GM12891 (cell line): ENCODE results near the gene NKX2-1.

ENCODE experiments used
- POLR2A ChIP-seq: IDR thresholded peaks from 2 replicates; pipeline ENCODE4 v1.6.1; 2011; ENCODE audit warnings: low read depth, low read length, control low read depth
- TAF1 ChIP-seq: IDR thresholded peaks from 2 replicates; pipeline ENCODE4 v1.6.1; 2011; ENCODE audit warnings: low read depth, low read length, control low read depth

- TF ChIP-seq POLR2A (no peak), TAF1 (no peak)
Measured at GRCh38 chr14:36550899-36551298, 30.9 kb upstream of the NKX2-1 start.
